ENCODE data around the gene ZYX. TPM values are rescaled to one million over a fixed set of nuclear protein-coding genes. Genes with fewer than 3 reads are reported as not detected.
A peak's percentile ranks its signal among the peaks of the same experiment; 100 is the strongest.

ZYX gene
- total RNA-seq, 2 donors from 2014 or later, result 55.8 to 256 TPM

GRCh38 chr7:143383642-143383957 lies 2.5 kb downstream of the ZYX start:
- Histone ChIP-seq H3K9me3 (no peaks in the 10 kb centered on the region), H3K4me1 (replicated peaks) (peaks cover 5% of the 10 kb centered on the region), H3K4me3 (no peak overlapping the region), H3K27ac (peak overlapping the region in 1 of 2 donors; percentile 97), H3K36me3 (peaks cover 0 to 6% of the 10 kb centered on the region in 2 donors), H3K27me3 (replicated peaks; ENCODE audit: insufficient read depth) (no peaks in the 10 kb centered on the region)
- intact Hi-C loops (cut with DNase I), result loop anchor here (5.0 kb wide), 1 partner anchor 96 kb away; the partner anchor contains the start of gene CASP2
- 63% methylated on average over 1 of the region's 1 CpG for WGBS
- DNase-seq (ENCODE audit: low spot score), result no peak
- no peak for TF ChIP-seq CTCF (IDR thresholded peaks at IDR 0.05)
- no peak for TF ChIP-seq POLR2AphosphoS5 (IDR thresholded peaks at IDR 0.05)
- no peak for TF ChIP-seq POLR2A (IDR thresholded peaks at IDR 0.05)

GRCh38 chr7:143384148-143384547 lies 3.0 kb downstream of the ZYX start:
- H3K4me1 ChIP-seq (replicated peaks), result peaks cover 5% of the 10 kb centered on the region
- intact Hi-C loops (cut with DNase I), result loop anchor here (5.0 kb wide), 1 partner anchor 97 kb away; the partner anchor contains the start of gene CASP2
- peak overlapping the region in 1 of 2 donors; percentile 18 for H3K27ac ChIP-seq
- no peaks in the 10 kb centered on the region for H3K9me3 ChIP-seq
- WGBS, result 69% methylated on average over 5 of the region's 5 CpGs
- H3K36me3 ChIP-seq, result peaks cover 0 to 11% of the 10 kb centered on the region in 2 donors
- H3K4me3 ChIP-seq, result no peak overlapping the region
- H3K27me3 ChIP-seq (replicated peaks; ENCODE audit: insufficient read depth), result no peaks in the 10 kb centered on the region
- DNase-seq (ENCODE audit: low spot score), result no peak
- TF ChIP-seq POLR2A (IDR thresholded peaks at IDR 0.05), result no peak
- no peak for TF ChIP-seq POLR2AphosphoS5 (IDR thresholded peaks at IDR 0.05)
- TF ChIP-seq CTCF (IDR thresholded peaks at IDR 0.05), result no peak

- peak overlapping the region in 1 of 2 donors; percentile 18 for H3K27ac ChIP-seq
- no peak for DNase-seq (ENCODE audit: low spot score)
- TF ChIP-seq POLR2A (IDR thresholded peaks at IDR 0.05), result no peak
- TF ChIP-seq CTCF (IDR thresholded peaks at IDR 0.05), result no peak
- no peak for TF ChIP-seq POLR2AphosphoS5 (IDR thresholded peaks at IDR 0.05)
- H3K4me1 ChIP-seq (replicated peaks), result peaks cover 5% of the 10 kb centered on the region
- H3K4me3 ChIP-seq, result no peak overlapping the region
- 70% methylated on average over 14 of the region's 14 CpGs for WGBS
- H3K36me3 ChIP-seq, result peaks cover 0 to 12% of the 10 kb centered on the region in 2 donors
- intact Hi-C loops (cut with DNase I), result loop anchor here (5.0 kb wide), 1 partner anchor 98 kb away; the partner anchor contains the start of gene CASP2
- H3K27me3 ChIP-seq (replicated peaks; ENCODE audit: insufficient read depth), result no peaks in the 10 kb centered on the region
- no peaks in the 10 kb centered on the region for H3K9me3 ChIP-seq
Measured at GRCh38 chr7:143384661-143385631, 3.8 kb downstream of the ZYX start.

- intact Hi-C loops (cut with DNase I), result no loop called here
- peaks cover 0 to 12% of the 10 kb centered on the region in 2 donors for H3K36me3 ChIP-seq
- no peak for DNase-seq (ENCODE audit: low spot score)
- H3K9me3 ChIP-seq, result no peaks in the 10 kb centered on the region
- TF ChIP-seq POLR2AphosphoS5 (IDR thresholded peaks at IDR 0.05) (no peak), CTCF (IDR thresholded peaks at IDR 0.05) (no peak), POLR2A (IDR thresholded peaks at IDR 0.05) (no peak)
- no peak overlapping the region for H3K27ac ChIP-seq
- H3K4me1 ChIP-seq (replicated peaks), result peaks cover 5% of the 10 kb centered on the region
- H3K4me3 ChIP-seq, result no peak overlapping the region
- 62% methylated on average over 19 of the region's 19 CpGs for WGBS
- no peaks in the 10 kb centered on the region for H3K27me3 ChIP-seq (replicated peaks; ENCODE audit: insufficient read depth)
Measured at GRCh38 chr7:143385891-143386781, 5.0 kb downstream of the ZYX start.
